GM23248 (cell line): ENCODE measurements around the gene TENT4A.

ENCODE experiments used
- EZH2 ChIP-seq: fragments of 200-600 bp; sonication (generic); IDR thresholded peaks from 2 replicates; pipeline ENCODE4 v1.6.1; 2018; ENCODE audit warnings: antibody characterized with exemption, mild to moderate bottlenecking; ENCODE audit not compliant: insufficient read depth, poor library complexity, severe bottlenecking
- EZH2phosphoT487 ChIP-seq: fragments of 200-600 bp; sonication (generic); IDR thresholded peaks from 2 replicates; pipeline ENCODE4 v1.6.1; 2018; ENCODE audit warnings: antibody characterized with exemption, moderate library complexity, mild to moderate bottlenecking, low read depth; ENCODE audit not compliant: insufficient read depth

- TF ChIP-seq EZH2phosphoT487 (no peak), EZH2 (no peak)
Measured at GRCh38 chr5:6678385-6678784, 34.8 kb upstream of the TENT4A start.
